Tibial artery (tissue), 4 donors: Measurements from ENCODE around the gene ALDH18A1.
"Not testable (repeated sequence)": the region's sequence is repeated elsewhere in the genome, so short reads cannot be mapped to it uniquely, and the experiment has no call there.

Experiments
- DNase-seq, 2 donors: peaks; one replicate each; pipeline ENCODE4 v3.0.0-alpha.2; 2019
- H3K27ac ChIP-seq, 2 donors: fragments of 200-600 bp; sonication (generic) in 1 of 2; 1 replicate in 1 of 2; 2 replicates in 1 of 2; pipeline ENCODE4 v1.5.1; 2018 to 2019; ENCODE audit warnings: mild to moderate bottlenecking in 1 of 2
- H3K27me3 ChIP-seq, 2 donors: fragments of 200-600 bp; sonication (generic) in 1 of 2; one replicate each; pipeline versions ENCODE4 v1.5.1 to v1.6.0; 2016 to 2019
- H3K36me3 ChIP-seq, 3 donors: fragments of 200-600 bp; sonication (generic) in 2 of 3; one replicate each; pipeline ENCODE4 v1.5.1; 2016 to 2019; ENCODE audit warnings: mild to moderate bottlenecking in 2 of 3
- H3K4me1 ChIP-seq, 4 donors: fragments of 200-600 bp; sonication (generic) in 2 of 4; 1 replicate in 3 of 4; 2 replicates in 1 of 4; pipeline ENCODE4 v1.5.1; 2016 to 2019
- H3K4me3 ChIP-seq, 2 donors: fragments of 200-600 bp; sonication (generic) in 1 of 2; 1 replicate in 1 of 2; 2 replicates in 1 of 2; pipeline ENCODE4 v1.5.1; 2018 to 2019; ENCODE audit warnings: mild to moderate bottlenecking in 2 of 2
- H3K9me3 ChIP-seq, 3 donors: fragments of 200-600 bp; sonication (generic) in 1 of 3; one replicate each; pipeline ENCODE4 v1.5.1; 2016 to 2019
- CTCF ChIP-seq, 2 experiments: fragments of 200-600 bp in 1 of 2; fragments of 450-650 bp in 1 of 2; IDR thresholded peaks; one replicate each; pipeline ENCODE4 v1.5.1; 2017 to 2019; ENCODE audit warnings: antibody characterized with exemption in 2 of 2, mild to moderate bottlenecking in 1 of 2, moderate library complexity in 1 of 2
- intact Hi-C: fragments of 100-400 bp; cut with DNase I; formaldehyde crosslinking; loops from one replicate; pipeline ENCODE4 v1.15.0; 2023; ENCODE audit warnings: low total_unique reads

The ALDH18A1 gene

GRCh38 chr10:95674643-95675042 is 18.1 kb upstream of the ALDH18A1 start:
- H3K36me3 ChIP-seq, result peaks cover 37 to 42% (median 40%) of the 10 kb centered on the region in 3 donors
- no peak for TF ChIP-seq CTCF (IDR thresholded peaks at IDR 0.05)
- H3K27me3 ChIP-seq, result no peaks in the 10 kb centered on the region
- H3K9me3 ChIP-seq, result no peaks in the 10 kb centered on the region
- H3K27ac ChIP-seq, result no peak overlapping the region
- DNase-seq, result no peak
- no peak overlapping the region for H3K4me3 ChIP-seq
- H3K4me1 ChIP-seq, result no peaks in the 10 kb centered on the region
- intact Hi-C loops, result no loop called here

- H3K4me3 ChIP-seq, H3K27me3 ChIP-seq, H3K9me3 ChIP-seq, H3K27ac ChIP-seq, H3K4me1 ChIP-seq, intact Hi-C loops, DNase-seq: not testable (repeated sequence)
- H3K36me3 ChIP-seq, result peaks cover 25 to 38% (median 27%) of the 10 kb centered on the region in 3 donors
These were observed 16.1 kb upstream of the ALDH18A1 start for GRCh38 chr10:95672641-95673040.

GRCh38 chr10:95664543-95664942 is 8.0 kb upstream of the ALDH18A1 start:
- Histone ChIP-seq H3K4me1 (peaks cover 0 to 28% (median 6%) of the 10 kb centered on the region in 4 donors), H3K27ac (peak overlapping the region in 1 of 2 donors; percentile 62), H3K9me3 (no peaks in the 10 kb centered on the region), H3K36me3 (peaks cover 0 to 29% (median 6%) of the 10 kb centered on the region in 3 donors), H3K4me3 (no peak overlapping the region), H3K27me3 (no peaks in the 10 kb centered on the region)
- intact Hi-C loops, result no loop called here
- DNase-seq, result no peak
- TF ChIP-seq CTCF (IDR thresholded peaks at IDR 0.05), result no peak

GRCh38 chr10:95663496-95663895 is 7.0 kb upstream of the ALDH18A1 start:
- Histone ChIP-seq H3K4me1 (peaks cover 0 to 28% (median 6%) of the 10 kb centered on the region in 4 donors), H3K36me3 (peaks cover 0 to 20% (median 6%) of the 10 kb centered on the region in 3 donors), H3K27ac (peak overlapping the region; percentile 55 to 62), H3K9me3 (no peaks in the 10 kb centered on the region), H3K4me3 (no peak overlapping the region), H3K27me3 (no peaks in the 10 kb centered on the region)
- intact Hi-C loops, result no loop called here
- no peak for TF ChIP-seq CTCF (IDR thresholded peaks at IDR 0.05)
- DNase-seq, result no peak

- no peaks in the 10 kb centered on the region for H3K9me3 ChIP-seq
- H3K4me3 ChIP-seq, result no peak overlapping the region
- H3K27ac ChIP-seq, result no peak overlapping the region
- H3K27me3 ChIP-seq, result no peaks in the 10 kb centered on the region
- DNase-seq, result no peak
- H3K36me3 ChIP-seq, result peaks cover 0 to 8% (median 6%) of the 10 kb centered on the region in 3 donors
- intact Hi-C loops, result no loop called here
- no peak for TF ChIP-seq CTCF (IDR thresholded peaks at IDR 0.05)
- peaks cover 0 to 35% (median 6%) of the 10 kb centered on the region in 4 donors for H3K4me1 ChIP-seq
These were observed 5.3 kb upstream of the ALDH18A1 start for GRCh38 chr10:95661818-95662217.

GRCh38 chr10:95660283-95660682 is 3.8 kb upstream of the ALDH18A1 start:
- no peak for DNase-seq
- H3K4me1 ChIP-seq, result peaks cover 0 to 42% (median 9%) of the 10 kb centered on the region in 4 donors
- no peak overlapping the region for H3K27ac ChIP-seq
- intact Hi-C loops, result no loop called here
- H3K4me3 ChIP-seq, result no peak overlapping the region
- no peak for TF ChIP-seq CTCF (IDR thresholded peaks at IDR 0.05)
- peaks cover 0 to 6% (median 6%) of the 10 kb centered on the region in 3 donors for H3K36me3 ChIP-seq
- no peaks in the 10 kb centered on the region for H3K9me3 ChIP-seq
- H3K27me3 ChIP-seq, result no peaks in the 10 kb centered on the region
